Neural crest cell (in vitro differentiated cells): ENCODE measurements around the gene BABAM2. TPM values are rescaled to one million over a fixed set of nuclear protein-coding genes. Genes with fewer than 3 reads are reported as not detected.

Experiments
- DNase-seq: peaks from one replicate; pipeline ENCODE4 v3.0.0; 2021; ENCODE audit warnings: low read depth, mixed read lengths, low spot score
- H3K27ac Mint-ChIP-seq: one replicate; pipeline ENCODE4 v1.8.0; 2021; ENCODE audit warnings: mild to moderate bottlenecking, mixed read lengths; ENCODE audit not compliant: unreplicated experiment
- H3K27me3 Mint-ChIP-seq: 2 replicates; pipeline ENCODE4 v1.8.0; 2021; ENCODE audit warnings: low read depth, mild to moderate bottlenecking, mixed read lengths
- H3K36me3 Mint-ChIP-seq: 2 replicates; pipeline ENCODE4 v1.8.0; 2021; ENCODE audit warnings: low read depth, mild to moderate bottlenecking, mixed read lengths
- H3K4me1 Mint-ChIP-seq: 2 replicates; pipeline ENCODE4 v1.8.0; 2021; ENCODE audit warnings: mixed read lengths
- H3K4me3 Mint-ChIP-seq: one replicate; pipeline ENCODE4 v1.8.0; 2021; ENCODE audit warnings: mild to moderate bottlenecking, mixed read lengths
- H3K9me3 Mint-ChIP-seq: 2 replicates; pipeline ENCODE4 v1.8.0; 2021; ENCODE audit warnings: mixed read lengths
- total RNA-seq: library from RNA; stranded (reverse); gene quantifications from 2 replicates; pipeline ENCODE4 v1.2.1, GENCODE V29; 2021
- TF ChIP-seq, protein P1 (sequence below): fragments of 200-600 bp; sonication (generic); conservative IDR thresholded peaks from 2 replicates; pipeline ENCODE4 v1.5.0; 2021; ENCODE audit warnings: antibody characterized with exemption, mild to moderate bottlenecking

BABAM2 gene
- total RNA-seq, 1 donor from 2014 or later: 28.6 TPM

- Mint-ChIP-seq H3K9me3 (no peaks in the 10 kb centered on the region), H3K4me3 (no peak overlapping the region), H3K4me1 (no peaks in the 10 kb centered on the region), H3K27me3 (no peaks in the 10 kb centered on the region), H3K27ac (no peak overlapping the region), H3K36me3 (no peaks in the 10 kb centered on the region)
- DNase-seq: no peak
- TF ChIP-seq, protein P1, sequence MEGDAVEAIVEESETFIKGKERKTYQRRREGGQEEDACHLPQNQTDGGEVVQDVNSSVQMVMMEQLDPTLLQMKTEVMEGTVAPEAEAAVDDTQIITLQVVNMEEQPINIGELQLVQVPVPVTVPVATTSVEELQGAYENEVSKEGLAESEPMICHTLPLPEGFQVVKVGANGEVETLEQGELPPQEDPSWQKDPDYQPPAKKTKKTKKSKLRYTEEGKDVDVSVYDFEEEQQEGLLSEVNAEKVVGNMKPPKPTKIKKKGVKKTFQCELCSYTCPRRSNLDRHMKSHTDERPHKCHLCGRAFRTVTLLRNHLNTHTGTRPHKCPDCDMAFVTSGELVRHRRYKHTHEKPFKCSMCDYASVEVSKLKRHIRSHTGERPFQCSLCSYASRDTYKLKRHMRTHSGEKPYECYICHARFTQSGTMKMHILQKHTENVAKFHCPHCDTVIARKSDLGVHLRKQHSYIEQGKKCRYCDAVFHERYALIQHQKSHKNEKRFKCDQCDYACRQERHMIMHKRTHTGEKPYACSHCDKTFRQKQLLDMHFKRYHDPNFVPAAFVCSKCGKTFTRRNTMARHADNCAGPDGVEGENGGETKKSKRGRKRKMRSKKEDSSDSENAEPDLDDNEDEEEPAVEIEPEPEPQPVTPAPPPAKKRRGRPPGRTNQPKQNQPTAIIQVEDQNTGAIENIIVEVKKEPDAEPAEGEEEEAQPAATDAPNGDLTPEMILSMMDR: no peak
Observed at GRCh38 chr2:28206762-28207161, 316.2 kb downstream of the BABAM2 start.

- H3K4me1 Mint-ChIP-seq: no peaks in the 10 kb centered on the region
- TF ChIP-seq, protein P1: no peak
- DNase-seq: no peak
- H3K27ac Mint-ChIP-seq: no peak overlapping the region
- no peaks in the 10 kb centered on the region for H3K27me3 Mint-ChIP-seq
- no peak overlapping the region for H3K4me3 Mint-ChIP-seq
- H3K9me3 Mint-ChIP-seq: no peaks in the 10 kb centered on the region
- H3K36me3 Mint-ChIP-seq: no peaks in the 10 kb centered on the region
Observed at GRCh38 chr2:28209261-28209691, 318.7 kb downstream of the BABAM2 start.

DNA sequence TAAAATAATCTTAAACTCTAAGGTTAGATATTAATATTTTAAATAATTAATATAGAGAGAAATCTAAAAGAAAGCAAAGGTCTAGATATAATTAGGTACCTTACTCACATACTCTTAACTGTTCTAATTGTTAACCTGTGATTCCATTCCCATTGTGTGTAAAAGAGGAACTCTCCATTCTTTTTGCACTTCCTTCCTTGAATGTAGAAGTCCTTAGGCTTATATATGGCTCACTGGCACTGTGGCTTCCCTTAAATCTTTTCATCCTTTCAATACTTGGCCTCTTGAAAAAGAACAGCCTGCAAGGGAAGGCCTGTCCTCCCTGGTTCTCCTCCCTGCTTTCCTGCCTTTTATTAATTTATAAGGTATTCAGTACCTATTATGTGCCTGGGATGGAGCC lies 319.3 kb downstream of the BABAM2 start:
- Mint-ChIP-seq H3K27ac (no peak overlapping the region), H3K9me3 (no peaks in the 10 kb centered on the region), H3K27me3 (no peaks in the 10 kb centered on the region), H3K36me3 (no peaks in the 10 kb centered on the region), H3K4me1 (no peaks in the 10 kb centered on the region), H3K4me3 (no peak overlapping the region)
- TF ChIP-seq, protein P1: no peak
- DNase-seq: no peak

- H3K4me1 Mint-ChIP-seq: no peaks in the 10 kb centered on the region
- DNase-seq: no peak
- TF ChIP-seq, protein P1: no peak
- H3K9me3 Mint-ChIP-seq: no peaks in the 10 kb centered on the region
- H3K27ac Mint-ChIP-seq: no peak overlapping the region
- no peaks in the 10 kb centered on the region for H3K36me3 Mint-ChIP-seq
- H3K27me3 Mint-ChIP-seq: no peaks in the 10 kb centered on the region
- H3K4me3 Mint-ChIP-seq: no peak overlapping the region
Observed at GRCh38 chr2:28210535-28210934, 320.0 kb downstream of the BABAM2 start.

GRCh38 chr2:28216331-28216730 lies 325.8 kb downstream of the BABAM2 start:
- no peak for DNase-seq
- H3K9me3 Mint-ChIP-seq: no peaks in the 10 kb centered on the region
- no peak overlapping the region for H3K4me3 Mint-ChIP-seq
- H3K27me3 Mint-ChIP-seq: no peaks in the 10 kb centered on the region
- H3K4me1 Mint-ChIP-seq: peaks cover 8% of the 10 kb centered on the region
- H3K27ac Mint-ChIP-seq: no peak overlapping the region
- TF ChIP-seq, protein P1: no peak
- no peaks in the 10 kb centered on the region for H3K36me3 Mint-ChIP-seq
